Memory B cell (primary cell): ENCODE data around the gene C11orf54.

Source experiments
- ATAC-seq: fragments of 150-1000 bp; cut with Tn5 transposase; 2 replicates; pipeline ENCODE4 v1.10.0; 2021; ENCODE audit warnings: low read depth, mild to moderate bottlenecking, moderate library complexity
- DNase-seq, 2 donors: peaks; one replicate each; pipeline ENCODE4 v3.0.0; 2022; ENCODE audit warnings: low spot score in 2 of 2
- H3K27ac Mint-ChIP-seq: one replicate; pipeline ENCODE4 v1.8.0; 2022; ENCODE audit warnings: mild to moderate bottlenecking, moderate library complexity, mixed read lengths
- H3K27me3 Mint-ChIP-seq: one replicate; pipeline ENCODE4 v1.8.0; 2022; ENCODE audit warnings: mixed read lengths
- H3K36me3 Mint-ChIP-seq: one replicate; pipeline ENCODE4 v1.8.0; 2022; ENCODE audit warnings: mild to moderate bottlenecking, mixed read lengths
- H3K4me1 Mint-ChIP-seq: one replicate; pipeline ENCODE4 v1.8.0; 2022; ENCODE audit warnings: mixed read lengths
- H3K4me3 Mint-ChIP-seq: one replicate; pipeline ENCODE4 v1.8.0; 2022; ENCODE audit warnings: mild to moderate bottlenecking, moderate library complexity, mixed read lengths
- H3K9me3 Mint-ChIP-seq: one replicate; pipeline ENCODE4 v1.8.0; 2022; ENCODE audit warnings: mixed read lengths

The C11orf54 gene

DNA sequence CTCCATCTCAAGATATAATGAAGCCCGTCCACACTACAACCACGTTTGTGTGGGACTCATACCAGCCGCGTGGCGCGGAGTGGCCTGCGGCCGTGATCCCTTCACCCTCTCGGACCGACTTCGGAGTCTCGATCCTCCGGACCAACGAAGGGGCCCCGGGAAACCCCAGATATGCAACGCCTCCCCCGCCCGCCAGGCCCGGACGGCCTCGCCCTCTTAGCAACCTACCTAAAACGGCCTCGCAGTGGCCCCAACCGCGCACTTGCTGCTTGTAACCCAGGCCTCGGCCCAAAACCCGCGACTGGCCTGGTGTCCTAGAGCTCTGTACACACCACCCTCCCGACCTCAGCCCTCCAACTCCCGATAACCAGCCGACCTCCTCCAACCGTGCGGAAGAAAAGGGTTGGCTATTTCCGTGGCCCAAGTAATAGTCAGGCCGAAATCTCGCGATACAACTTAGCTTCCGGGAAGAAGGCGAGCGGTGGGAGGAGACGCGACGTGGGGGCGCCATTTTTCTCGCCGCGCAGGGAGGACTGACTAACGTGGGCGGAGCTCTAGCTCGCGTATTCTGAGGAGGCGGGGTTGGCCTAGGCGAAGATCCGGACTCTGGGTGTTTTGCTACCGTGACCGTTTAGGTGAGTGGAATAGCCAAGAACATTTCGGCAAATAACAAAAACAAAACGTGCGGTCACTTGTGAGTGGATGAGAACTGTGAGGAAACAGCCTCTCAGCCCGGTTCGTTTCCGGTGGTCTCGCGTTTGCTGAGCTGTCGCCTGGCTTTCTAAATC is at the start of gene C11orf54, which contains the start of gene TAF1D:
TSS of gene C11orf54 (plus strand) at position 579 of the 788 bp plus-strand sequence. CDS start 5,722 bp downstream, outside the sequence.
TSS of gene TAF1D (minus strand) at position 402 of the 788 bp plus-strand sequence. CDS start 2,191 bp downstream, outside the sequence.
- Mint-ChIP-seq H3K4me1 (peaks cover 25% of the 10 kb centered on the region), H3K36me3 (peaks cover 25% of the 10 kb centered on the region), H3K9me3 (no peaks in the 10 kb centered on the region), H3K4me3 (peak within 1 kb of the TSS; percentile 98), H3K27me3 (no peaks in the 10 kb centered on the region), H3K27ac (peak within 1 kb of the TSS; percentile 98)
- ATAC-seq, result peak; percentile 84
- DNase-seq, result peak; percentile 91 to 97

DNA sequence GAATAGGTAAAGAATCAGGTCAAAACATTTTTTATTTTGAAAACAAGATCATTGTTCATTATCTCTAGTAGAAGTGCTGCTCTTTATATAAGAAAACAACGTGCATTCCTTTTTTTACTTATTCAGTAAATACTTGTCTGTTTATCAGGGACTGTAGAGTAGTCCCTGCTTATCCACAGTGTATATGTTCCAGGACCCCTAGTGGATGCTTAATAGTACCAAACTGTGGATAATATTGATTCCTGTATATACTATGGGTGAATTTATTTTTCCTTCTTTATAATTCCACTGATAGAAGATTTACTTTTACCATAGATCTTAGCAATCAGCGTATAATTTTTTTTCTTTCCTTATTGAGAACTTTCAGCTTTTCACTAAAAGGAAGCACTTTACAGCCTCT is 47.4 kb upstream of the C11orf54 start:
- peaks cover 46% of the 10 kb centered on the region for H3K36me3 Mint-ChIP-seq
- no peak overlapping the region for H3K4me3 Mint-ChIP-seq
- H3K9me3 Mint-ChIP-seq, result no peaks in the 10 kb centered on the region
- no peaks in the 10 kb centered on the region for H3K27me3 Mint-ChIP-seq
- ATAC-seq, result no peak
- no peak overlapping the region for H3K27ac Mint-ChIP-seq
- no peak for DNase-seq
- peaks cover 5% of the 10 kb centered on the region for H3K4me1 Mint-ChIP-seq

DNA sequence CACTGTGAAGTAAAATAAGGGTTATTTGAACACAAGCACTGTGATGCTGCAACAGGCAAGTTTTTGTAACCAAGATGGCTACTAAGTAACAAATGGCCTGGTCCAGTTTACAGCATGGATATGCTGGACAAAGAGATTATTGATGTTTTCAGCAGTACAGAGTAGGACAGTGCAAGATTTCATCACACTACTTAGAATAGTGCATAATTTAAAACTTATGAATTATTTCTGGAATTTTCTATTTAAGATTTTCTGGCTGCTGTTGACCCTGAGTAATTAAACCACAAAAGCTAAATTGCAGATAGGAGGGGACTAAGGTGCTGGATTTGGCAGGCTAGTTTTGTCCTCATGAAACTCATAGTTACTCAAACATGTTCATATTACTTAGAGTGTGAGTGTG is 46.9 kb upstream of the C11orf54 start:
- H3K27me3 Mint-ChIP-seq, result no peaks in the 10 kb centered on the region
- peaks cover 46% of the 10 kb centered on the region for H3K36me3 Mint-ChIP-seq
- no peaks in the 10 kb centered on the region for H3K9me3 Mint-ChIP-seq
- no peak overlapping the region for H3K27ac Mint-ChIP-seq
- no peak overlapping the region for H3K4me3 Mint-ChIP-seq
- no peak for ATAC-seq
- peaks cover under 1% of the 10 kb centered on the region for H3K4me1 Mint-ChIP-seq
- DNase-seq, result no peak

DNA sequence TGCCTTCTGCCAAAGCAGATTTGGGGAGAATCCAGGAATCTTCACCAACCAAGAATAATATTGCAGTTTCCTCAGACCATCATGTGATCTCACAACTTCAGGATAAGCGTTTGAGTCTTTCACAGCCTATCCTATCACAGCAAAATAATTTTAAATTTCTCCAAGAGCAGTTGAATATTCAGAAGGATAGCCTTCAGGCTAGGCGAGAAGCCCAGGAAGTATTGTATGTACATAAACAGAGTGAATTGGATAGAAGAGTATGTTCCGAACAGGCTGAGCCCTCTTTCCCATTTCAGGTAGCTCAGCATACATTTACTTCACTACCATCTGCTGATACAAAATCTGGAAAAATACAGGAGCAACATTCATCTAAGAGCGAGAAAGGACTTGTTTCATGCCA is 43.9 kb upstream of the C11orf54 start:
- Mint-ChIP-seq H3K4me3 (no peak overlapping the region), H3K36me3 (peaks cover 39% of the 10 kb centered on the region), H3K4me1 (peaks cover 4% of the 10 kb centered on the region), H3K9me3 (no peaks in the 10 kb centered on the region), H3K27ac (peak overlapping the region; percentile 38), H3K27me3 (no peaks in the 10 kb centered on the region)
- no peak for DNase-seq
- ATAC-seq, result no peak

DNA sequence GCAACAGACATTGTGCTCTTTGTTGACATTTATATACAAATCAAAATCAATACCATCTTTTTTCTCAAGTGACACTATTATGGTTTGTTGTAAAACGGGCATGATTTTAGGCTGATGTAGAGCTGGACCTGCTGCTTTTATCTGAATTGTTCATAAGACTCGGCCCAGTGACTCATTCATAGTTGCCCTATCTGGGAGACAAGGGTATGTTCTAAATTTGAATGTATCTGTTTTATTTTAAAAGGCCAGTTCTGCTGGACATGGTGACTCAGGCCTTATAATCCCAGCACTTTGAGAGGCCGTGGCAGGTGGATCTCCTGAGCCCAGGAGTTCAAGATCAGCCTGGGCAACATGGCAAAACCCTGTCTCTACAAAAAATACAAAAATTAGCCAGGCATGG is 40.6 kb upstream of the C11orf54 start:
- no peak for ATAC-seq
- Mint-ChIP-seq H3K36me3 (peaks cover 37% of the 10 kb centered on the region), H3K9me3 (no peaks in the 10 kb centered on the region), H3K27ac (no peak overlapping the region), H3K27me3 (no peaks in the 10 kb centered on the region), H3K4me3 (no peak overlapping the region), H3K4me1 (peaks cover 4% of the 10 kb centered on the region)
- DNase-seq, result no peak

DNA sequence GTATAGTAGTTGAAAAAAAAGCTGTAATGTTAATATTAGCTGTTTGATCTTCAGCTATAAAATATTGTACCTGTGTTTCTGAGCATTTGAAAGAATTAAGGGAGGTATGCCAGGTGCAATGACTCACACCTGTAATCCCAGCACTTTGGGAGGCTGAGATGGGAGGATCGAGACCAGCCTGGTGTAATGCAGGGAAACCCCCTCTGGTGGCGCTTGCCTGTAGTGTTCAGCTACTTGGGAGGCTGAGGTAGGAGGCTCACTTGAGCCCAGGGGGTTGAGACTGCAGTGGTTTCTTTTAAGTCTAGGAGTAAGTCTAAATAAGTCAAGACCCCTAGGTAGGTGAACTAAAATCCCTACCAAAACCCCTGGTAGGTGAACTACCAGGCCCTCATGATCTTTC is 37.2 kb upstream of the C11orf54 start:
- no peak overlapping the region for H3K4me3 Mint-ChIP-seq
- no peaks in the 10 kb centered on the region for H3K27me3 Mint-ChIP-seq
- H3K27ac Mint-ChIP-seq, result no peak overlapping the region
- H3K36me3 Mint-ChIP-seq, result peaks cover 33% of the 10 kb centered on the region
- DNase-seq (no peak), ATAC-seq (no peak)
- peaks cover 4% of the 10 kb centered on the region for H3K9me3 Mint-ChIP-seq
- peaks cover 4% of the 10 kb centered on the region for H3K4me1 Mint-ChIP-seq

DNA sequence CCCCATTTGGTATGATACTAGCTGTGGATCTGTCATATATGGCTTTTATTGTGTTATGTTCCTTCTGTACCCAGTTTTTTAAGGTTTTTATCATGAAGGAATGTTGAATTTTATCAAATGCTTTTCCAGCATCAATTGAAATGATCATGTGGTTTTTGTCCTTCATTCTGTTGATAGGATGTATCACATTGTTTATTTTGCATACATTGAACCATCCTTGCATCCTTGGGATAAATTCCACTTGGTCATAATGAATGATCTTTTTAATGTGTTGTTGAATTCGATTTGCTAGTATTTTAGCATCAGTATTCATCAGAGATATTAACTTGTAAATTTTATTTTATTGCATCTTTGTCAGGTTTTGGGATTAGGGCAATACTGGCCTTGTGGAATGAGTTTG is 31.2 kb upstream of the C11orf54 start:
- Mint-ChIP-seq H3K27ac (no peak overlapping the region), H3K4me1 (peaks cover 8% of the 10 kb centered on the region), H3K9me3 (peaks cover 15% of the 10 kb centered on the region), H3K4me3 (no peak overlapping the region), H3K27me3 (no peaks in the 10 kb centered on the region), H3K36me3 (peaks cover 59% of the 10 kb centered on the region)
- ATAC-seq (no peak), DNase-seq (no peak)

DNA sequence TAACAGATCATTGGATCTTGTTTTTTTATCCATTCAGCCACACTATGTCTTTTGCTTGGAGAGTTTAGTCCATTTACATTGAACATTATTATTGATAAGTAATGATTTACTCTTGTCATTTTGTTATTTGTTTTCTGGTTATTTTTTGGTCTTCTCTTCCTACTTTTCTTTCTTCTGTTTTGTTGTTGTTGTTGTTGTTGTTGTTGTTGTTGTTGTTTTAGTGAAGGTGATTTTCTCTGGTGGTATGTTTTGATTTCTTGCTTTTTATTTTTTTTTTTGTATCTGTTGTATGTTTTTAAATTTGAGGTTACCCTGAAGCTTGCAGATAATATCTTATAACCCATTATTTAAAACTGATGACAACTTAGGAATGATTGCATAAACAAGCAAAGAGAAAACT is 28.8 kb upstream of the C11orf54 start:
- H3K4me3 Mint-ChIP-seq, result no peak overlapping the region
- no peak for DNase-seq
- H3K4me1 Mint-ChIP-seq, result peaks cover 13% of the 10 kb centered on the region
- peak overlapping the region; percentile 4 for H3K27ac Mint-ChIP-seq
- peaks cover 71% of the 10 kb centered on the region for H3K36me3 Mint-ChIP-seq
- ATAC-seq, result no peak
- no peaks in the 10 kb centered on the region for H3K27me3 Mint-ChIP-seq
- peaks cover 15% of the 10 kb centered on the region for H3K9me3 Mint-ChIP-seq

DNA sequence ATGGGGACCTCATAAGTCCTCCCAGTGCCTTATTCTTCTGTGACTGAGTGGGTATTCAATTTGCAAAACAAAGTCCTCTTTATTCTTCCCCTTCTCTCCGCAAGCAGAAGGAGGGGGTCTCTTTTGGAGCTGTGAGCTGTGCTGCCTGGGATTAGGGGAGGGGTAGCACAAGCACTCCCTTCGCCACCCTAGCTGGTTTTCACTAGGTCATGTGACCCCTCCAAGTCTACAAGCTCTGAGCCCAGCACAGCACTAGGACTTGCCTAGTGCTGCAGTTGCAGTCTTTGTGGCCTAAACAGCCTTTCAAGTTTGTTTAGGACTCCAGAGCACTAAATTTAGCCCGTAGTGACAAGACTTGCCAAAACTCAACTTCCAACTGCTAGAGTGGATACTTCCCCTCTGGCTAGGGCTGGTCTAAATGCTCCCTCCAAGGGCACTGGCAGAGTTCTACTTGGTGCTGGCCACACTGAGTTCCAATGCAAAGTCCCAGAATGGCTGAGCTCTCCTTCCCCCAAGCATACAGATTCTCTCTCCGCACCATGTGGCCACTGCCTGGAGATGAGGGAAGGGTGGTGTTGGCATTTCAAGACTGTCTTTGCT is 25.6 kb upstream of the C11orf54 start:
- no peaks in the 10 kb centered on the region for H3K27me3 Mint-ChIP-seq
- H3K4me3 Mint-ChIP-seq, result no peak overlapping the region
- DNase-seq, result no peak
- peaks cover 4% of the 10 kb centered on the region for H3K9me3 Mint-ChIP-seq
- peak overlapping the region; percentile 93 for H3K27ac Mint-ChIP-seq
- ATAC-seq, result no peak
- H3K36me3 Mint-ChIP-seq, result peaks cover 45% of the 10 kb centered on the region
- H3K4me1 Mint-ChIP-seq, result peaks cover 23% of the 10 kb centered on the region

DNA sequence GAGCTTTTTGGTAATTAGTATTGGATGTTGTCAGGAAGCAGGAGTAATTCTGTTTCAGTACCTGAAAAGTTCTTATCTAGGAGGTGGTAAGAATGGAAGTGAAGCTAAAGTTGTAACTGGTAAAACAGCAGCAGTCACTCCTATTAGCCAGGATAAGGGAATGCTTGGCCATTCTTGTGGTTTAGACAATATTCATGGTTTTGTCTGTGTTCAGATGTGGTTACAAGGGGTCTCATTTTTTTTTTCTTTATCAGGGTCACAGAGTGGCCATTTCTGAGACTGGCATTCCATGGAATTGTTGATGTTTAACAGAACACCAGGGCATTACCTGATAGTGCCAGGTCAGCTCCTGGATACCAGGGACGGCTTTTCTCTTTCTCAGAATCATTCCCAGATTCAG is 24.0 kb upstream of the C11orf54 start:
- peaks cover 22% of the 10 kb centered on the region for H3K4me1 Mint-ChIP-seq
- H3K36me3 Mint-ChIP-seq, result peaks cover 37% of the 10 kb centered on the region
- H3K27me3 Mint-ChIP-seq, result no peaks in the 10 kb centered on the region
- no peak overlapping the region for H3K4me3 Mint-ChIP-seq
- H3K27ac Mint-ChIP-seq, result peak overlapping the region; percentile 93
- no peak for DNase-seq
- ATAC-seq, result no peak
- no peaks in the 10 kb centered on the region for H3K9me3 Mint-ChIP-seq

DNA sequence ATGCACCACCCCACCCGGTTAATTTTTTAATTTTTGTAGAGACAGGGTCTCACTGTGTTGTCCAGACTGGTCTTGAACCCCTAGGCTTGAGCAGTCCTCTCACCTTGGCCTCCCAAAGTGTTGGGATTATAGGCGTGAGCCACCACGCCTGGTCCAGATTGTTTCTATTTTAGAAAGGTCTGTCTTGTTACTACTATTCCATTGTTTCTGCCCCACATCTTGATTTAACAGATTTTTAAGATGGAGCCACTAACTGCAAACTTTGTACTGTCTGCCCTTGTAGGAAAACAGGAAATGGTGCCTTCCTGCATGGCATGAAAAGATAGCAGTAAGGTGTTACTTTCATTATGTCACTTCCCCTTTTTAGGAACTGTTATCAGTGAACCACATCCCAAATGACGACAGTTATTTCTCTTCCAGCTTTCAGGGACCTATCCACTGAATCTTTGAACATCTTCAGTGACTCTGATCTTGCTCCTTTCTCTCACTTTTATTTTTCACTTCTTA is 23.4 kb upstream of the C11orf54 start:
- H3K9me3 Mint-ChIP-seq, result no peaks in the 10 kb centered on the region
- H3K4me3 Mint-ChIP-seq, result peak overlapping the region; percentile 45
- H3K27ac Mint-ChIP-seq, result peak overlapping the region; percentile 93
- ATAC-seq (peak; percentile 97), DNase-seq (peak; percentile 23 to 53)
- no peaks in the 10 kb centered on the region for H3K27me3 Mint-ChIP-seq
- H3K36me3 Mint-ChIP-seq, result peaks cover 32% of the 10 kb centered on the region
- H3K4me1 Mint-ChIP-seq, result peaks cover 20% of the 10 kb centered on the region

DNA sequence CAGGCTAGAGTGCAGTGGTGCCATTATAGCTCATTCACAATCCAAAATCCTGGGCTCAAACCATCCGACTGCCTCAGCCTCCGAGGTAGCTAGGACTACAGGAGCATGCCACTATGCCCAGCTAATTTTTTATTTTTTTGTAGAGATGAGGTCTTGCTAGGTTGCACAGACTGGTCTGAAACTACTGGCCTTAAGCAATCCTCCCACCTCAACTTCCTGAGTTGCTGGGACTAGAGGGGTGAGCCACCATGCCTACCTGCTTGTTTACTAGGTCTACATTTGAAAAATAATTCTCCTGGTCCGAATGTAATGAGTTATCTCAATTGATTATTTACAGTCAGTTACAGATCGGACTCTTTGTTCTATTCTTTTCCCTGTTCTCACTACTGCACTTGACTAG is 22.2 kb upstream of the C11orf54 start:
- DNase-seq (no peak), ATAC-seq (no peak)
- peak overlapping the region; percentile 9 for H3K4me3 Mint-ChIP-seq
- H3K36me3 Mint-ChIP-seq, result peaks cover 25% of the 10 kb centered on the region
- no peaks in the 10 kb centered on the region for H3K27me3 Mint-ChIP-seq
- H3K27ac Mint-ChIP-seq, result peak overlapping the region; percentile 93
- H3K4me1 Mint-ChIP-seq, result peaks cover 15% of the 10 kb centered on the region
- no peaks in the 10 kb centered on the region for H3K9me3 Mint-ChIP-seq

DNA sequence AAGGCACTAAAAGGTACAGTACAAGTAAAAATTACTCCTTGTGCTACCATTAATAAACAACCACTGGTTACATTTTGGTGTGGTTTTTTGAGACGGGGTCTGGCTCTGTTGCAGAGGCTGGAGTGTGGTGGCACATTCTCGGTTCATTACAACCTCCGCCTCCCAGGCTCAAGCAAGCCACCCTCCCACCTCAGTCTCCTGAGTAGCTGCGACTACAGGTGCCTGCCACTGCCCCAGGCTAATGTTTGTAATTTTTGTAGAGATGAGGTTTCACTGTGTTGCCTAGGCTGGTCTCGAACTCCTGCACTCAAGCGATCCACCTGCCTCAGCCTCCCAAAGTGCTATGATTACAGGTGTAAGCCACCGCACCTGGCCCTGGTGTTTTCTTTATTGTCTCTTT is 20.9 kb upstream of the C11orf54 start:
- Mint-ChIP-seq H3K27ac (no peak overlapping the region), H3K4me3 (no peak overlapping the region), H3K9me3 (no peaks in the 10 kb centered on the region), H3K27me3 (no peaks in the 10 kb centered on the region), H3K4me1 (peaks cover 17% of the 10 kb centered on the region), H3K36me3 (peaks cover 17% of the 10 kb centered on the region)
- DNase-seq, result no peak
- ATAC-seq, result no peak

DNA sequence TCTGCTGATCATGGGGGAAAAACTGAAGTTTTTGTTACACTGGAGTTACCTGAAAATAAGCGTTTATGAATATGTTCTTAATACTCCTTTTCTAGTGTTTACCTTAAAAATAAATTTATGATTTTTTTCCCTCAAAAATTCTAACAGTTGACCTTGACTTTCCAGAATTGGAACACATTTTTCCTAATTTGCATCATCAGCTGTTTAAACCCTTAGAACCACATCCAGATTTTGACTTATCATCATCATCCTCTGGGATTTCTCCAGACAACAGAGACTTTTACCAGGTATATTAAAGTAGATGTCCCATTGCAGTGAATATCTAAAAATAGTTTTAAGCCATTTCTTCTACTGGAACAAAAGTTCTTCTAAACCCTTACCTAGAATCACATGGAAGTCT is 17.4 kb upstream of the C11orf54 start:
- no peaks in the 10 kb centered on the region for H3K9me3 Mint-ChIP-seq
- peak overlapping the region; percentile 14 for H3K27ac Mint-ChIP-seq
- peaks cover 15% of the 10 kb centered on the region for H3K36me3 Mint-ChIP-seq
- ATAC-seq (no peak), DNase-seq (no peak)
- H3K4me3 Mint-ChIP-seq, result no peak overlapping the region
- H3K4me1 Mint-ChIP-seq, result peaks cover 5% of the 10 kb centered on the region
- H3K27me3 Mint-ChIP-seq, result no peaks in the 10 kb centered on the region
